ENCODE data around the gene HYAL3. TPM values are rescaled to one million over a fixed set of nuclear protein-coding genes. Genes with fewer than 3 reads are reported as not detected.

Gene HYAL3
- total and polyA plus RNA-seq, 2 donors from 2014 or later: 2.0 to 3.2 TPM

- peak; percentile 1 for TF ChIP-seq CTCF (IDR thresholded peaks at IDR 0.05; ENCODE audit: borderline replicate concordance, extremely low read depth, insufficient read depth)
- Histone ChIP-seq H3K9ac (ENCODE audit: low read length in 3 of 3) (peak overlapping the region in 1 of 3 donors; percentile 36), H3K9me3 (ENCODE audit: control insufficient read depth in 2 of 3, insufficient read depth in 1 of 3, low read length in 3 of 3) (no peaks in the 10 kb centered on the region), H3K4me3 (ENCODE audit: low read length in 3 of 3) (no peak overlapping the region), H3K27ac (ENCODE audit: low read depth in 2 of 2, low read length in 2 of 2) (peak overlapping the region; percentile 66 to 83), H3K4me1 (ENCODE audit: control insufficient read depth in 2 of 3, insufficient read depth in 2 of 3, low read depth in 1 of 3, low read length in 3 of 3) (peaks cover 0 to 85% (median 45%) of the 10 kb centered on the region in 3 donors), H3K27me3 (ENCODE audit: control insufficient read depth, insufficient read depth, low read length) (no peaks in the 10 kb centered on the region), H3K36me3 (ENCODE audit: control insufficient read depth in 2 of 3, insufficient read depth in 3 of 3, low read length in 3 of 3) (peaks cover 2 to 3% (median 2%) of the 10 kb centered on the region in 3 donors)
- intact Hi-C loops (cut with DNase I): no loop called here
- DNase-seq: peak in 2 of 5 donors; percentile 55 to 89
- no peak for FAIRE-seq
These were observed 56.2 kb downstream of the HYAL3 start for GRCh38 chr3:50242851-50243542.

Other genes with a start within 250 kb of the HYAL3 start
- gene RBM5, start 210.5 kb downstream of the HYAL3 start, total RNA-seq: 149 TPM
- gene RBM5, start 210.5 kb downstream of the HYAL3 start, polyA plus RNA-seq (ENCODE audit: insufficient read depth, low read depth, low replicate concordance): 51.0 TPM
- gene SEMA3F, start 144.1 kb downstream of the HYAL3 start, total RNA-seq: 39.9 TPM
- gene SEMA3F, start 144.1 kb downstream of the HYAL3 start, polyA plus RNA-seq (ENCODE audit: insufficient read depth, low read depth, low replicate concordance): 36.7 TPM
- not detected for gene GNAT1, start 107.8 kb downstream of the HYAL3 start, total RNA-seq
- not detected for gene GNAT1, start 107.8 kb downstream of the HYAL3 start, polyA plus RNA-seq (ENCODE audit: insufficient read depth, low read depth, low replicate concordance)
- 1.6 TPM for gene SLC38A3, start 94.1 kb downstream of the HYAL3 start, total RNA-seq
- 4.2 TPM for gene SLC38A3, start 94.1 kb downstream of the HYAL3 start, polyA plus RNA-seq (ENCODE audit: insufficient read depth, low read depth, low replicate concordance)
- 245 TPM for gene GNAI2, start 63.2 kb downstream of the HYAL3 start, total RNA-seq
- gene GNAI2, start 63.2 kb downstream of the HYAL3 start, polyA plus RNA-seq (ENCODE audit: insufficient read depth, low read depth, low replicate concordance): 141 TPM
- gene SEMA3B, start 30.3 kb downstream of the HYAL3 start, total RNA-seq: 96.1 TPM
- gene SEMA3B, start 30.3 kb downstream of the HYAL3 start, polyA plus RNA-seq (ENCODE audit: insufficient read depth, low read depth, low replicate concordance): 99.9 TPM
- gene LSMEM2, start 20.3 kb downstream of the HYAL3 start, total RNA-seq: 0.22 TPM
- gene LSMEM2, start 20.3 kb downstream of the HYAL3 start, polyA plus RNA-seq (ENCODE audit: insufficient read depth, low read depth, low replicate concordance): 0.62 TPM
- gene IFRD2, start 7.0 kb downstream of the HYAL3 start, total RNA-seq: 78.1 TPM
- gene IFRD2, start 7.0 kb downstream of the HYAL3 start, polyA plus RNA-seq (ENCODE audit: insufficient read depth, low read depth, low replicate concordance): 54.1 TPM
- 10.7 TPM for gene NAA80, start within 50 bp of the HYAL3 start, total RNA-seq
- gene NAA80, start within 50 bp of the HYAL3 start, polyA plus RNA-seq (ENCODE audit: insufficient read depth, low read depth, low replicate concordance): 8.7 TPM
- 47.5 TPM for gene HYAL1, start 4.2 kb upstream of the HYAL3 start, total RNA-seq
- 126 TPM for gene HYAL1, start 4.2 kb upstream of the HYAL3 start, polyA plus RNA-seq (ENCODE audit: insufficient read depth, low read depth, low replicate concordance)
- gene HYAL2, start 23.3 kb upstream of the HYAL3 start, total RNA-seq: 142 TPM
- gene HYAL2, start 23.3 kb upstream of the HYAL3 start, polyA plus RNA-seq (ENCODE audit: insufficient read depth, low read depth, low replicate concordance): 93.2 TPM
- 33.6 TPM for gene TUSC2, start 28.8 kb upstream of the HYAL3 start, total RNA-seq
- 60.0 TPM for gene TUSC2, start 28.8 kb upstream of the HYAL3 start, polyA plus RNA-seq (ENCODE audit: insufficient read depth, low read depth, low replicate concordance)
- 28.9 TPM for gene RASSF1, start 41.4 kb upstream of the HYAL3 start, total RNA-seq
- 19.1 TPM for gene RASSF1, start 41.4 kb upstream of the HYAL3 start, polyA plus RNA-seq (ENCODE audit: insufficient read depth, low read depth, low replicate concordance)
- 14.2 TPM for gene ZMYND10, start 46.3 kb upstream of the HYAL3 start, total RNA-seq
- gene ZMYND10, start 46.3 kb upstream of the HYAL3 start, polyA plus RNA-seq (ENCODE audit: insufficient read depth, low read depth, low replicate concordance): 10.0 TPM
- 23.5 TPM for gene NPRL2, start 51.4 kb upstream of the HYAL3 start, total RNA-seq
- gene NPRL2, start 51.4 kb upstream of the HYAL3 start, polyA plus RNA-seq (ENCODE audit: insufficient read depth, low read depth, low replicate concordance): 39.8 TPM
- gene CYB561D2, start 51.5 kb upstream of the HYAL3 start, total RNA-seq: 28.5 TPM
- 38.8 TPM for gene CYB561D2, start 51.5 kb upstream of the HYAL3 start, polyA plus RNA-seq (ENCODE audit: insufficient read depth, low read depth, low replicate concordance)
- 40.1 TPM for gene TMEM115, start 60.1 kb upstream of the HYAL3 start, total RNA-seq
- gene TMEM115, start 60.1 kb upstream of the HYAL3 start, polyA plus RNA-seq (ENCODE audit: insufficient read depth, low read depth, low replicate concordance): 54.0 TPM
- gene CACNA2D2, start 204.2 kb upstream of the HYAL3 start, total RNA-seq: 3.6 TPM
- 6.0 TPM for gene CACNA2D2, start 204.2 kb upstream of the HYAL3 start, polyA plus RNA-seq (ENCODE audit: insufficient read depth, low read depth, low replicate concordance)